GM13976 (cell line): ENCODE results near the gene PKIB.

Experiments used
- DNase-seq: peaks from one replicate; pipeline ENCODE4 v3.0.0; 2012; ENCODE audit warnings: low spot score
- CTCF ChIP-seq: IDR thresholded peaks from 2 replicates; pipeline ENCODE4 v1.5.1; 2012; ENCODE audit warnings: borderline replicate concordance, mild to moderate bottlenecking; ENCODE audit not compliant: insufficient read depth; ENCODE audit errors: extremely low read depth, missing control alignments, control extremely low read depth
- in situ Hi-C: fragments of 300-500 bp; cut with MboI; formaldehyde crosslinking; loops from one replicate; pipeline ENCODE4 v1.12.0; 2022; ENCODE audit warnings: low sequenced_read_pairs, mixed read lengths, inconsistent platforms; ENCODE audit not compliant: unreplicated experiment

Gene PKIB

GRCh38 chr6:122669868-122670267 is 59.7 kb downstream of the PKIB start:
- in situ Hi-C loops: no loop called here
- no peak for DNase-seq
- no peak for TF ChIP-seq CTCF

- in situ Hi-C loops: no loop called here
- DNase-seq: no peak
- TF ChIP-seq CTCF: no peak
Observed at GRCh38 chr6:122671251-122671650, 61.0 kb downstream of the PKIB start.

GRCh38 chr6:122673343-122673961 is 63.2 kb downstream of the PKIB start:
- in situ Hi-C loops: no loop called here
- TF ChIP-seq CTCF: no peak
- DNase-seq: no peak

- in situ Hi-C loops: no loop called here
- DNase-seq: no peak
- no peak for TF ChIP-seq CTCF
Observed at GRCh38 chr6:122676146-122676545, 65.9 kb downstream of the PKIB start.

- in situ Hi-C loops: no loop called here
Observed at GRCh38 chr6:122676688-122677087, 66.5 kb downstream of the PKIB start.

GRCh38 chr6:122677406-122677805 is 67.2 kb downstream of the PKIB start:
- no peak for TF ChIP-seq CTCF
- DNase-seq: no peak
- in situ Hi-C loops: no loop called here

More at GRCh38 chr6:122676688-122677087, 66.5 kb downstream of the PKIB start:
- TF ChIP-seq CTCF: no peak
- no peak for DNase-seq
